ENCODE measurements around the gene TNS1.

DNA sequence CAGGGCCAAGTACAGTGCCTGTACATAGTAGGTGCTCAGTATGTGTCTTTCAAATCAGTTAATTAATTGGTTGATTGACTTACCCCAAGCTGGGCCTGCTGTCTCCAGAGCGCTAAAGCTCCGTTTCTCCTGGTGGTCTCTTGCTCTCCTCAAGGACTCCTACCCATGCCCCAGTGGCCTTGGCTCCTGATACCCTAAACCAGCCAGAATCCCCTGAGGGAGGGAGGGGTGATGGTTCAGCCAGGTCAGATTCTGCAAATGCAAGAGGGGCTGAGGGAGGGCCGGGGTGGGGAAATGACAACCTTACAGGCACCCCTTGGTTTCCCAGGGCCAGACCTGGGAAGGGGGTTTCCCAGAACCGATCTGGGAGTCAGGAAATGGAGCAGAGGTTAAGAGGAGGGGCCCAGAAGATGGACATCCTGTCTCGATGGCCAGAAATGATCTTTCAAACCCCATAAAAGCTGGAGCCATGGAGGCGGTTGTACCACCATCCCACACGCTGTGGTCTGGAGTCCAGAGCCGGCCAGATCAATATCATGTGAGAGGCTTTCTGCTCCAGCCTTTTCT is 209.1 kb downstream of the TNS1 start:
- TF ChIP-seq FOXP4 (CRISPR knock-in tag; IDR thresholded peaks at IDR 0.05) (no peak), E2F1 (CRISPR knock-in tag; IDR thresholded peaks at IDR 0.05) (no peak), CTCF (IDR thresholded peaks at IDR 0.05) (no peak), PRRX2 (CRISPR knock-in tag; IDR thresholded peaks at IDR 0.05) (no peak), ZNF232 (CRISPR knock-in tag; IDR thresholded peaks at IDR 0.05) (no peak)
- TF ChIP-seq, protein P1, sequence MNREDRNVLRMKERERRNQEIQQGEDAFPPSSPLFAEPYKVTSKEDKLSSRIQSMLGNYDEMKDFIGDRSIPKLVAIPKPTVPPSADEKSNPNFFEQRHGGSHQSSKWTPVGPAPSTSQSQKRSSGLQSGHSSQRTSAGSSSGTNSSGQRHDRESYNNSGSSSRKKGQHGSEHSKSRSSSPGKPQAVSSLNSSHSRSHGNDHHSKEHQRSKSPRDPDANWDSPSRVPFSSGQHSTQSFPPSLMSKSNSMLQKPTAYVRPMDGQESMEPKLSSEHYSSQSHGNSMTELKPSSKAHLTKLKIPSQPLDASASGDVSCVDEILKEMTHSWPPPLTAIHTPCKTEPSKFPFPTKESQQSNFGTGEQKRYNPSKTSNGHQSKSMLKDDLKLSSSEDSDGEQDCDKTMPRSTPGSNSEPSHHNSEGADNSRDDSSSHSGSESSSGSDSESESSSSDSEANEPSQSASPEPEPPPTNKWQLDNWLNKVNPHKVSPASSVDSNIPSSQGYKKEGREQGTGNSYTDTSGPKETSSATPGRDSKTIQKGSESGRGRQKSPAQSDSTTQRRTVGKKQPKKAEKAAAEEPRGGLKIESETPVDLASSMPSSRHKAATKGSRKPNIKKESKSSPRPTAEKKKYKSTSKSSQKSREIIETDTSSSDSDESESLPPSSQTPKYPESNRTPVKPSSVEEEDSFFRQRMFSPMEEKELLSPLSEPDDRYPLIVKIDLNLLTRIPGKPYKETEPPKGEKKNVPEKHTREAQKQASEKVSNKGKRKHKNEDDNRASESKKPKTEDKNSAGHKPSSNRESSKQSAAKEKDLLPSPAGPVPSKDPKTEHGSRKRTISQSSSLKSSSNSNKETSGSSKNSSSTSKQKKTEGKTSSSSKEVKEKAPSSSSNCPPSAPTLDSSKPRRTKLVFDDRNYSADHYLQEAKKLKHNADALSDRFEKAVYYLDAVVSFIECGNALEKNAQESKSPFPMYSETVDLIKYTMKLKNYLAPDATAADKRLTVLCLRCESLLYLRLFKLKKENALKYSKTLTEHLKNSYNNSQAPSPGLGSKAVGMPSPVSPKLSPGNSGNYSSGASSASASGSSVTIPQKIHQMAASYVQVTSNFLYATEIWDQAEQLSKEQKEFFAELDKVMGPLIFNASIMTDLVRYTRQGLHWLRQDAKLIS (CRISPR knock-in tag; IDR thresholded peaks at IDR 0.05; ENCODE audit: borderline replicate concordance) = no peak

Data from WTC11 (cell line).